HCT116 (cell line): ENCODE data around the gene FUT6. TPM values are rescaled to one million over a fixed set of nuclear protein-coding genes. Genes with fewer than 3 reads are reported as not detected.

Experiments used
- ATAC-seq: fragments of 200-7000 bp; cut with Tn5 transposase; 2 replicates; pipeline ENCODE4 v1.9.1; 2020; ENCODE audit warnings: mild to moderate bottlenecking, moderate library complexity
- BruUV-seq: library from RNA; stranded (reverse); fragments of 400-500 nt; replicated peaks from 2 replicates; lab custom pipeline; 2021; lab: Mats Ljungman, UMichigan
- CTCF ChIA-PET: fragments of 300-600 bp; sonication (Branson Sonifier 250); formaldehyde crosslinking; loops from one replicate; lab custom pipeline; 2021; ENCODE audit warnings: antibody characterized with exemption; lab: Charles Lee
- POLR2A ChIA-PET: fragments of 300-600, 350-600 bp; sonication (Branson Sonifier 250); formaldehyde crosslinking; loops from one replicate; lab custom pipeline; 2021; ENCODE audit warnings: antibody characterized with exemption; lab: Charles Lee
- RAD21 ChIA-PET, 2 experiments: fragments of 300-600 bp; sonication (Branson Sonifier 250); formaldehyde crosslinking; loops; one replicate each; lab custom pipeline; 2023; ENCODE audit warnings: low total read pairs in 2 of 2; ENCODE audit not compliant: uncharacterized antibody in 2 of 2, unreplicated experiment in 2 of 2, low non-redundant PET in 1 of 2; lab: Charles Lee
- DNase-seq: peaks from one replicate; pipeline ENCODE4 v3.0.0-alpha.2; 2010; ENCODE audit warnings: low read depth, low spot score
- H2AFZ ChIP-seq: fragments of 200-600 bp; shearing (Covaris generic), sonication (generic); 2 replicates; pipeline ENCODE4 v1.6.1; 2017; ENCODE audit warnings: low read depth, mixed run types, mixed read lengths, antibody characterized with exemption, low read length; ENCODE audit not compliant: poor library complexity, severe bottlenecking
- H3K27ac ChIP-seq: 2 replicates; pipeline ENCODE4 v1.5.1; 2012; ENCODE audit warnings: low read depth, low read length
- H3K27me3 ChIP-seq: fragments of 200-600 bp; sonication (generic); 2 replicates; pipeline ENCODE4 v1.6.1; 2016; ENCODE audit warnings: mixed run types, low read length, mixed read lengths; ENCODE audit not compliant: insufficient read depth
- H3K36me3 ChIP-seq, 2 experiments: fragments of 200-500 bp in 1 of 2; fragments of 200-600 bp in 1 of 2; sonication (Bioruptor generic) in 1 of 2; sonication (generic) in 1 of 2; 2 replicates each; pipeline versions ENCODE4 v1.5.1 to v1.6.1; 2014 to 2016; ENCODE audit warnings: low read length in 2 of 2, inconsistent platforms in 1 of 2, mixed read lengths in 1 of 2, mixed run types in 1 of 2; ENCODE audit not compliant: insufficient read depth in 2 of 2, control insufficient read depth in 1 of 2
- H3K4me1 ChIP-seq, 2 experiments: fragments of 200-600 bp in 1 of 2; sonication (generic) in 1 of 2; 2 replicates each; pipeline versions ENCODE4 v1.5.1 to v1.6.1; 2012 to 2017; ENCODE audit warnings: low read length in 2 of 2, inconsistent platforms in 1 of 2, mild to moderate bottlenecking in 1 of 2, mixed read lengths in 1 of 2, mixed run types in 1 of 2, moderate library complexity in 1 of 2; ENCODE audit not compliant: insufficient read depth in 2 of 2, control insufficient read depth in 1 of 2
- H3K4me2 ChIP-seq: fragments of 200-600 bp; sonication (generic); 2 replicates; pipeline ENCODE4 v1.6.1; 2017; ENCODE audit warnings: mixed run types, low read length, mixed read lengths
- H3K4me3 ChIP-seq, 2 experiments: fragments of 200-600 bp in 1 of 2; sonication (generic) in 1 of 2; replicated peaks in 1 of 2; 2 replicates each; pipeline ENCODE4 v1.5.1; 2011 to 2016; ENCODE audit warnings: low read length in 2 of 2, control low read depth in 1 of 2, low read depth in 1 of 2, mild to moderate bottlenecking in 1 of 2, mixed read lengths in 1 of 2, mixed run types in 1 of 2
- H3K79me2 ChIP-seq: fragments of 200-600 bp; sonication (generic); 2 replicates; pipeline ENCODE4 v1.6.1; 2017; ENCODE audit warnings: mild to moderate bottlenecking, mixed run types, low read length, moderate library complexity, mixed read lengths; ENCODE audit not compliant: insufficient read depth
- H3K9ac ChIP-seq: fragments of 200-600 bp; sonication (generic); 2 replicates; pipeline ENCODE4 v1.6.1; 2016; ENCODE audit warnings: low read length, mixed read lengths
- H3K9me2 ChIP-seq: fragments of 200-600 bp; sonication (generic), shearing (Covaris generic); 2 replicates; pipeline ENCODE4 v1.6.1; 2017; ENCODE audit warnings: mixed run types, mild to moderate bottlenecking, moderate library complexity; ENCODE audit not compliant: insufficient read depth
- H3K9me3 ChIP-seq, 2 experiments: fragments of 200-500 bp in 1 of 2; fragments of 200-600 bp in 1 of 2; sonication (Bioruptor generic) in 1 of 2; sonication (generic) in 1 of 2; 2 replicates each; pipeline ENCODE4 v1.6.1; 2014 to 2017; ENCODE audit warnings: low read length in 2 of 2, mixed read lengths in 2 of 2, inconsistent platforms in 1 of 2, low read depth in 1 of 2, mild to moderate bottlenecking in 1 of 2, mixed run types in 1 of 2, moderate library complexity in 1 of 2; ENCODE audit not compliant: control insufficient read depth in 1 of 2, insufficient read depth in 1 of 2
- H4K20me1 ChIP-seq: fragments of 200-600 bp; sonication (generic), shearing (Covaris generic); 2 replicates; pipeline ENCODE4 v1.6.1; 2017; ENCODE audit warnings: mixed run types, mild to moderate bottlenecking, moderate library complexity; ENCODE audit not compliant: insufficient read depth
- CBX3 ChIP-seq: IDR thresholded peaks from 2 replicates; pipeline ENCODE4 v1.6.1; 2012; ENCODE audit warnings: low read depth
- SP1 ChIP-seq: IDR thresholded peaks from 2 replicates; pipeline ENCODE4 v1.6.1; 2012; ENCODE audit warnings: low read depth
- SRF ChIP-seq: IDR thresholded peaks from 2 replicates; pipeline ENCODE4 v1.6.1; 2012; ENCODE audit warnings: low read depth
- YY1 ChIP-seq: IDR thresholded peaks from 2 replicates; pipeline ENCODE4 v1.6.1; 2011; ENCODE audit warnings: low read length, low read depth, moderate library complexity, mild to moderate bottlenecking; ENCODE audit not compliant: insufficient replicate concordance; ENCODE audit errors: extremely low read depth
- ZFX ChIP-seq: fragments of 450-650 bp; IDR thresholded peaks from 2 replicates; pipeline ENCODE4 v1.6.1; 2017
- intact Hi-C: fragments of 100-400 bp; cut with micrococcal nuclease; formaldehyde crosslinking; loops from 2 replicates; pipeline ENCODE4 v1.10.0; 2022
- total RNA-seq: library from RNA; stranded (reverse); gene quantifications from one replicate; pipeline ENCODE4 v1.2.1, GENCODE V29; 2021; ENCODE audit not compliant: unreplicated experiment
- TF ChIP-seq, protein P1 (sequence below): IDR thresholded peaks from 2 replicates; pipeline ENCODE4 v1.6.1; 2011; ENCODE audit warnings: mild to moderate bottlenecking, low read length, moderate library complexity; ENCODE audit not compliant: insufficient replicate concordance; ENCODE audit errors: extremely low read depth

Gene FUT6
- total RNA-seq, 1 experiment from 2014 or later: not detected

DNA sequence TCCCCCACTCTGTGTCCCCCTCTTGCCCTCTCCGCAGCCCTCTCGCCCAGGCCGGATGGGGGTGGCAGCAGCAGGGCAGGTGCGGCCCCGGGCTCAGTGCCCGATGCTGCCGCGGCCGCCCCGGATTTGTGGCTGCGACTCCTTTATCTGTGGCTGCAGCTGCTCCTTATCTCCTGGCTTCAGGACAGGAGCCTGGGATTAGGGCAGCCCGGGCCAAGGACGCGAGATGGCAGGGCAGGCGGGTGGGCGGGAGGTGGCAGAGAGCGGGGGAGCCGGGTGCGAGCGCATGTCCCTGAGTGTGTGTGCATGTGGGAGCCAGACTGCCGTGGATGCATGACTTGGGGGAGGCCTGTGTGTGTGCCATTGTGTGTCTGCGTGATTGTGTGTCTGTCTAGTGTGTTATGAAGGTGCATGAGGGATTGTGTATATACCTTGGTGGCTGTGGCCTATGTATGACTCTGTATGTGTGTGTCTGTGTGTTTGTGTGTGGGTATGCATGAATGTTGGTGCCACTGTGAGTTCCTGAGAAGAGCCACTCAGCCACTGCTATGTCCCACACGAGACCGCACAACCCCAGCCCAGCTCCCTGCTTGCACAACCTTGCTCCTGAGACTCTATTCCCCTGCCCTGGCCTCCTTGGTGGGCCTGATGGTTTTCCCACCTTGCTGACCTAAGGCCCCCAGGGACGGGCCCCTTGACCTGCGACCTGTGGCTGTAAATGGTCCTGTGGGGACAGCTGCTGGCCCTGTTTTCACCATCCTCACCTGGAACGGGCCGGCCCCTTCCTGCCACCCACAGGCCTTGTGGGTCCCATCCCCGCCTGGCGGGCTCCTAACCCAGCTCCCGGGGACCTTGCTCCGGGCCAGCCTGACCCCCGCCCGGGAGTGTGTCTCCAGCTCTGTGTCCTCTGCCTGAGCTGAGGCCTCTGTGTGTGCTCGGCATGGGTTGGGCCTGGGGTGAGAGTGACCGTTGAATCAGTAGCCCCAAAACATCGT is 40.0 kb downstream of the FUT6 start:
- Histone ChIP-seq H4K20me1 (no peaks in the 10 kb centered on the region), H3K9me3 (no peaks in the 10 kb centered on the region), H3K79me2 (no peaks in the 10 kb centered on the region), H3K9ac (no peak overlapping the region), H3K4me2 (no peak overlapping the region), H3K9me2 (no peaks in the 10 kb centered on the region), H3K27ac (no peak overlapping the region), H3K4me3 (no peak overlapping the region), H3K27me3 (no peaks in the 10 kb centered on the region), H3K36me3 (no peaks in the 10 kb centered on the region), H3K4me1 (peaks cover 4 to 15% of the 10 kb centered on the region in 2 experiments), H2AFZ (no peak overlapping the region)
- ChIA-PET POLR2A (interaction anchor here (0.9 kb wide), 1 partner anchor 28 kb away, joined by 3 read pairs; no protein-coding TSS in a partner anchor), CTCF (no interaction called here), RAD21 (no interaction called here)
- intact Hi-C loops: no loop called here
- BruUV-seq: no TSS peak
- ATAC-seq (no peak), DNase-seq (no peak)
- no peak for TF ChIP-seq SRF
- TF ChIP-seq, protein P1, sequence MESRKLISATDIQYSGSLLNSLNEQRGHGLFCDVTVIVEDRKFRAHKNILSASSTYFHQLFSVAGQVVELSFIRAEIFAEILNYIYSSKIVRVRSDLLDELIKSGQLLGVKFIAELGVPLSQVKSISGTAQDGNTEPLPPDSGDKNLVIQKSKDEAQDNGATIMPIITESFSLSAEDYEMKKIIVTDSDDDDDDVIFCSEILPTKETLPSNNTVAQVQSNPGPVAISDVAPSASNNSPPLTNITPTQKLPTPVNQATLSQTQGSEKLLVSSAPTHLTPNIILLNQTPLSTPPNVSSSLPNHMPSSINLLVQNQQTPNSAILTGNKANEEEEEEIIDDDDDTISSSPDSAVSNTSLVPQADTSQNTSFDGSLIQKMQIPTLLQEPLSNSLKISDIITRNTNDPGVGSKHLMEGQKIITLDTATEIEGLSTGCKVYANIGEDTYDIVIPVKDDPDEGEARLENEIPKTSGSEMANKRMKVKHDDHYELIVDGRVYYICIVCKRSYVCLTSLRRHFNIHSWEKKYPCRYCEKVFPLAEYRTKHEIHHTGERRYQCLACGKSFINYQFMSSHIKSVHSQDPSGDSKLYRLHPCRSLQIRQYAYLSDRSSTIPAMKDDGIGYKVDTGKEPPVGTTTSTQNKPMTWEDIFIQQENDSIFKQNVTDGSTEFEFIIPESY: no peak
- no peak for TF ChIP-seq YY1
- no peak for TF ChIP-seq SP1
- no peak for TF ChIP-seq ZFX
- TF ChIP-seq CBX3: no peak
